WTC11 (cell line): ENCODE results near the gene DDIT4. TPM values are rescaled to one million over a fixed set of nuclear protein-coding genes. Genes with fewer than 3 reads are reported as not detected.
"Not testable (repeated sequence)": the region's sequence is repeated elsewhere in the genome, so short reads cannot be mapped to it uniquely, and the experiment has no call there.

ENCODE experiments used
- ATAC-seq: fragments of 200-7000 bp; cut with Tn5 transposase; 2 replicates; pipeline ENCODE4 v1.10.0; 2021; ENCODE audit warnings: mild to moderate bottlenecking, moderate library complexity
- CTCF ChIA-PET: fragments of 300-600 bp; sonication (Branson Sonifier 250); formaldehyde crosslinking; loops from one replicate; lab custom pipeline; 2021; ENCODE audit warnings: antibody characterized with exemption; lab: Charles Lee
- POLR2A ChIA-PET: fragments of 350-600 bp; sonication (Branson Sonifier 250); formaldehyde crosslinking; loops from one replicate; lab custom pipeline; 2021; ENCODE audit warnings: antibody characterized with exemption; lab: Charles Lee
- DNase-seq: peaks from one replicate; pipeline ENCODE4 v3.0.0; 2021; ENCODE audit warnings: low spot score
- H3K27ac Mint-ChIP-seq: 2 replicates; pipeline ENCODE4 v1.8.0; 2021; ENCODE audit warnings: mixed read lengths
- H3K27me3 Mint-ChIP-seq: 2 replicates; pipeline ENCODE4 v1.8.0; 2021; ENCODE audit warnings: low read depth, mild to moderate bottlenecking, moderate library complexity, mixed read lengths
- H3K36me3 Mint-ChIP-seq: 2 replicates; pipeline ENCODE4 v1.8.0; 2021; ENCODE audit warnings: mixed read lengths
- H3K4me1 Mint-ChIP-seq: 2 replicates; pipeline ENCODE4 v1.8.0; 2022; ENCODE audit warnings: mixed read lengths
- H3K4me3 Mint-ChIP-seq: 2 replicates; pipeline ENCODE4 v1.8.0; 2021; ENCODE audit warnings: mild to moderate bottlenecking, moderate library complexity, mixed read lengths
- H3K9me3 Mint-ChIP-seq: 2 replicates; pipeline ENCODE4 v1.8.0; 2021; ENCODE audit warnings: mixed read lengths
- ATF3 ChIP-seq: sonication (generic); formaldehyde crosslinking; conservative IDR thresholded peaks from 2 replicates; pipeline ENCODE4 v1.8.1; 2022; ENCODE audit warnings: mild to moderate bottlenecking, missing genetic modification reagents
- CDX4 ChIP-seq: fragments of 250-450 bp; sonication (Bioruptor Pico); IDR thresholded peaks from 2 replicates; pipeline ENCODE4 v1.9.0; 2021; ENCODE audit warnings: moderate library complexity, mild to moderate bottlenecking, inconsistent platforms, borderline replicate concordance
- EMX1 ChIP-seq: fragments of 250-450 bp; sonication (Bioruptor Pico); IDR thresholded peaks from 2 replicates; pipeline ENCODE4 v1.8.0; 2021; ENCODE audit warnings: mild to moderate bottlenecking
- ESRRA ChIP-seq: sonication (generic); formaldehyde crosslinking; IDR thresholded peaks from 2 replicates; pipeline ENCODE4 v1.8.1; 2022; ENCODE audit warnings: mild to moderate bottlenecking, missing genetic modification reagents, borderline replicate concordance
- ETV6 ChIP-seq: sonication (generic); formaldehyde crosslinking; IDR thresholded peaks from 2 replicates; pipeline ENCODE4 v1.8.1; 2022; ENCODE audit warnings: mild to moderate bottlenecking, missing genetic modification reagents
- FOXP4 ChIP-seq: sonication (generic); formaldehyde crosslinking; IDR thresholded peaks from 2 replicates; pipeline ENCODE4 v1.8.0; 2022; ENCODE audit warnings: mild to moderate bottlenecking, missing genetic modification reagents
- GABPB1 ChIP-seq: sonication (generic); formaldehyde crosslinking; IDR thresholded peaks from 2 replicates; pipeline ENCODE4 v1.8.1; 2023; ENCODE audit warnings: mild to moderate bottlenecking, missing genetic modification reagents
- HMGA2 ChIP-seq: fragments of 250-450 bp; sonication (Bioruptor Pico); IDR thresholded peaks from 2 replicates; pipeline ENCODE4 v1.4.0; 2021; ENCODE audit warnings: mild to moderate bottlenecking, moderate library complexity
- KAT7 ChIP-seq: sonication (generic); formaldehyde crosslinking; IDR thresholded peaks from 2 replicates; pipeline ENCODE4 v1.8.1; 2023; ENCODE audit warnings: missing genetic modification reagents, mild to moderate bottlenecking, borderline replicate concordance
- NFATC4 ChIP-seq: fragments of 250-450 bp; sonication (Bioruptor Pico); IDR thresholded peaks from 2 replicates; pipeline ENCODE4 v1.9.0; 2021; ENCODE audit warnings: mild to moderate bottlenecking
- NFYB ChIP-seq: sonication (generic); formaldehyde crosslinking; conservative IDR thresholded peaks from 2 replicates; pipeline ENCODE4 v1.8.0; 2022; ENCODE audit warnings: low read depth, missing genetic modification reagents
- SP1 ChIP-seq: sonication (generic); formaldehyde crosslinking; conservative IDR thresholded peaks from 2 replicates; pipeline ENCODE4 v1.8.1; 2022; ENCODE audit warnings: missing genetic modification reagents
- TP53 ChIP-seq: sonication (generic); formaldehyde crosslinking; IDR thresholded peaks from 2 replicates; pipeline ENCODE4 v1.8.1; 2023; ENCODE audit warnings: mild to moderate bottlenecking, missing genetic modification reagents
- USF2 ChIP-seq: sonication (generic); formaldehyde crosslinking; IDR thresholded peaks from 2 replicates; pipeline ENCODE4 v1.8.1; 2023; ENCODE audit warnings: mild to moderate bottlenecking, missing genetic modification reagents, moderate library complexity
- ZNF232 ChIP-seq: sonication (generic); formaldehyde crosslinking; IDR thresholded peaks from 2 replicates; pipeline ENCODE4 v1.8.0; 2022; ENCODE audit warnings: mild to moderate bottlenecking, missing genetic modification reagents
- ZNF263 ChIP-seq: sonication (generic); formaldehyde crosslinking; IDR thresholded peaks from 2 replicates; pipeline ENCODE4 v1.8.1; 2022; ENCODE audit warnings: low read depth, mild to moderate bottlenecking, moderate library complexity, missing genetic modification reagents
- ZNF416 ChIP-seq: fragments of 250-450 bp; sonication (Bioruptor Pico); IDR thresholded peaks from 2 replicates; pipeline ENCODE4 v1.9.0; 2021; ENCODE audit warnings: mild to moderate bottlenecking, inconsistent platforms
- ZNF671 ChIP-seq: fragments of 250-450 bp; sonication (Bioruptor Pico); IDR thresholded peaks from 2 replicates; pipeline ENCODE4 v1.8.0; 2021; ENCODE audit warnings: mild to moderate bottlenecking
- ZSCAN18 ChIP-seq: fragments of 250-450 bp; sonication (Bioruptor Pico); IDR thresholded peaks from 2 replicates; pipeline ENCODE4 v2.1.2; 2022; ENCODE audit warnings: mild to moderate bottlenecking, moderate library complexity
- total RNA-seq: library from RNA; stranded (reverse); gene quantifications from 3 replicates; pipeline ENCODE4 v1.2.3, GENCODE V29; 2021
- TF ChIP-seq, protein P1 (sequence below): sonication (generic); formaldehyde crosslinking; IDR thresholded peaks from 2 replicates; pipeline ENCODE4 v1.8.0; 2022; ENCODE audit warnings: mild to moderate bottlenecking, missing genetic modification reagents

Gene DDIT4
- total RNA-seq, 1 experiment from 2014 or later: 118 TPM

DNA sequence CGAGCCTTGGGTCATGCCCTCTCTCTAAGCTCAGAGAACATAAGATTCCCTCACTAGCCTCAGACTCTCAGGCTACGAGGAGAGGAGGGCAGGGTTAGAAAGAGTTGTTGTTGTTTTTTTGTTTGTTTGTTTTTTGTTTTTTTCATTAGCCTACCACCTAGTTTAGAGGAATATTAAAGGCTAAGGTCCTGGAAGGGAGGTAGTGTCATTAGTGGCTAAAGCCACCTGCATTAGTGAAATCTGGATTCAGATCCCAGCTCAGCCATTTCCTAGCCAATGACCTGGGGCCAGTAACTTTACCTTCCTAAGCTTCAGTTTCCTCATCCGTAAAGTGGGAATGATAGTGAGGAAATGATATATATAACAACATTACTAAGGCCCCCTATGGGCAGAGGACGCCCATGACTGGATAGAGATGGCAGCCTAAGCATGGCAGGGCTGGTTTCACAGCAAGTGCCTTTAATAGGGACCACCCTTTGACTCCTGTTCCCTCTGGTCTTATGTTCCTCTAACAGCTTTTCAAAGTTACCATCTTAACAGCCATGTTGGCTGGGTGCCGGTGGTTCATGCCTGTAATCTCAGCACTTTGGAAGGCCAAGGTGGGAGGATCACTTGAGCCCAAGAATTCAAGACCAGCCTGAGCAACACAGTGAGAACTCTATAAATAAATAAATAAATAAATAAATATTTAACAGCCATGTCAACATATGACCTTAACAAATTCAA, 5.1 kb downstream of the DDIT4 start:
- Mint-ChIP-seq H3K27ac (peak overlapping the region; percentile 51; the same call in 1 of the 2 replicates), H3K9me3 (no peaks in the 10 kb centered on the region), H3K27me3 (no peaks in the 10 kb centered on the region; the same call in 1 of the 2 replicates), H3K4me1 (peaks cover 23% of the 10 kb centered on the region), H3K4me3 (no peak overlapping the region), H3K36me3 (peaks cover 20% of the 10 kb centered on the region)
- no peak for DNase-seq
- POLR2A ChIA-PET: interaction anchor here (1.3 to 3.3 kb wide), 4 partner anchors 19 to 53 kb away, joined by 7 to 29 read pairs (median 14); no protein-coding TSS in a partner anchor
- no peak for ATAC-seq
- TF ChIP-seq TP53 (no peak), ETV6 (CRISPR knock-in tag) (no peak), ZSCAN18 (CRISPR knock-in tag) (no peak), ZNF232 (CRISPR knock-in tag) (no peak), ZNF416 (CRISPR knock-in tag) (no peak), ZNF671 (CRISPR knock-in tag) (no peak), HMGA2 (CRISPR knock-in tag) (no peak), ZNF263 (no peak), NFATC4 (CRISPR knock-in tag) (no peak), NFYB (CRISPR knock-in tag) (no peak), GABPB1 (CRISPR knock-in tag) (no peak), EMX1 (no peak), USF2 (no peak), ATF3 (CRISPR knock-in tag) (no peak), SP1 (CRISPR knock-in tag) (no peak), CDX4 (CRISPR knock-in tag) (no peak), ESRRA (CRISPR knock-in tag) (no peak), FOXP4 (CRISPR knock-in tag) (no peak), KAT7 (no peak)
- TF ChIP-seq, protein P1, sequence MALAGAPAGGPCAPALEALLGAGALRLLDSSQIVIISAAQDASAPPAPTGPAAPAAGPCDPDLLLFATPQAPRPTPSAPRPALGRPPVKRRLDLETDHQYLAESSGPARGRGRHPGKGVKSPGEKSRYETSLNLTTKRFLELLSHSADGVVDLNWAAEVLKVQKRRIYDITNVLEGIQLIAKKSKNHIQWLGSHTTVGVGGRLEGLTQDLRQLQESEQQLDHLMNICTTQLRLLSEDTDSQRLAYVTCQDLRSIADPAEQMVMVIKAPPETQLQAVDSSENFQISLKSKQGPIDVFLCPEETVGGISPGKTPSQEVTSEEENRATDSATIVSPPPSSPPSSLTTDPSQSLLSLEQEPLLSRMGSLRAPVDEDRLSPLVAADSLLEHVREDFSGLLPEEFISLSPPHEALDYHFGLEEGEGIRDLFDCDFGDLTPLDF (CRISPR knock-in tag): no peak
- CTCF ChIA-PET: interaction anchor here (0.8 to 4.2 kb wide), 5 partner anchors 18 to 53 kb away, joined by 3 to 22 read pairs (median 9); no protein-coding TSS in a partner anchor

DNA sequence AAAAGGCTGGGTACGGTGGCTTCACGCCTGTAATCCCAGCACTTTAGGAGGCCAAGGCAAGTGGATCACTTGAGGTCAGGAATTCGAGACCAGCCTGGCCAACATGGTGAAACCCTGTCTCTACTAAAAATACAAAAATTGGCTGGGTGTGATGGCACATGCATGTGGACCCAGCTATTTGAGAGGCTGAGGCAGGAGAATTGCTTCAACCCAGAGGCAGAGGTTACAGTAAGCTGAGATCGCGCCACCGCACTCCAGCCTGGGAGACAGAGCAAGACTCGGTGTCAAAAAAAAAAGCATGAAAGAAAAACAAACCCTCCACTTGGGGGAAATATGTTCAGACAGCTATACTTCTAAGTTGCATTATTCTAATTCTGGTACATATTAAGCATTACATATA, 5.9 kb downstream of the DDIT4 start:
- H3K4me3 Mint-ChIP-seq, H3K27me3 Mint-ChIP-seq, H3K27ac Mint-ChIP-seq, CTCF ChIA-PET, DNase-seq, ATAC-seq, H3K9me3 Mint-ChIP-seq: not testable (repeated sequence)
- H3K4me1 Mint-ChIP-seq: peaks cover 23% of the 10 kb centered on the region
- POLR2A ChIA-PET: interaction anchor here (3.3 kb wide), 1 partner anchor 20 kb away, joined by 29 read pairs; no protein-coding TSS in a partner anchor
- peaks cover 18% of the 10 kb centered on the region for H3K36me3 Mint-ChIP-seq
